ENCODE measurements around the gene ZBED4. TPM values are rescaled to one million over a fixed set of nuclear protein-coding genes. Genes with fewer than 3 reads are reported as not detected.

Gene ZBED4
- total RNA-seq, 1 donor from 2014 or later: 43.8 TPM

DNA sequence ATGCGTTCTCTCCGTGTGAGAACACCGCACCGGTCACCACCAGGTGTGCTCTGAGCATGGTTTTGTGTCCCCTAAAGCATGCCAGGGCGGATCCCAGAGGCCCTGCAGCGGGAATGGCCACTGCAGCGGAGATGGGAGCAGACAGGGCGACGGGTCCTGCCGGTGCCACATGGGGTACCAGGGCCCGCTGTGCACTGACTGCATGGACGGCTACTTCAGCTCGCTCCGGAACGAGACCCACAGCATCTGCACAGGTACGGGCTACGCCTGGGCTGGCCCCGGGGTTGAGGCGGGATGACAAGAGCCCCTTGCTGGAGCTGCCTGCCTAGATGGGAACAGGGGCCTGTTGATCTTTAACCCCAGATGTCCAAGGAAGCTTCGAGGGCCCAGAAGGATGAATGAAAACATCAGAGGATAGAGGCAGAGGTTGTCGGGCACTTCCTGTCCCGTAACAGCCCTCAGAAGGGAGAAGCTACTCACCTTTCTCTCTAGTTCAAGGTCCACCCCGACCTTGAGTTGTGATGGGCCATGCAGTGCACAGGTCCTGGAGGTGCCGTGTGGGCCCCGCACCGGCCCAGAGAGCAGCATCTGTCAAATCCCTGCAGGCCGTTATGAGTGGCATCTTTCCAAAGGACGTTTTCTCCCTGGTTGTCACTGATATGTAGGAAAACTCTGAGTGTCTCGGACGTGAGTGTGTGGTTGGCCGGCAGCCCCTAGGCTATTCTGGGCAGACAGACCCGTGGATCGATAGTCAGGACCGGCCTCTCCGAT, 68.0 kb downstream of the ZBED4 start:
- Mint-ChIP-seq H3K9me3 (no peaks in the 10 kb centered on the region), H3K36me3 (ENCODE audit: low read depth) (no peaks in the 10 kb centered on the region), H3K27me3 (ENCODE audit: low read depth) (no peaks in the 10 kb centered on the region), H3K4me3 (peak overlapping the region; percentile 76), H3K27ac (ENCODE audit: unreplicated experiment) (no peak overlapping the region), H3K4me1 (peaks cover 25% of the 10 kb centered on the region)
- TF ChIP-seq, protein P1, sequence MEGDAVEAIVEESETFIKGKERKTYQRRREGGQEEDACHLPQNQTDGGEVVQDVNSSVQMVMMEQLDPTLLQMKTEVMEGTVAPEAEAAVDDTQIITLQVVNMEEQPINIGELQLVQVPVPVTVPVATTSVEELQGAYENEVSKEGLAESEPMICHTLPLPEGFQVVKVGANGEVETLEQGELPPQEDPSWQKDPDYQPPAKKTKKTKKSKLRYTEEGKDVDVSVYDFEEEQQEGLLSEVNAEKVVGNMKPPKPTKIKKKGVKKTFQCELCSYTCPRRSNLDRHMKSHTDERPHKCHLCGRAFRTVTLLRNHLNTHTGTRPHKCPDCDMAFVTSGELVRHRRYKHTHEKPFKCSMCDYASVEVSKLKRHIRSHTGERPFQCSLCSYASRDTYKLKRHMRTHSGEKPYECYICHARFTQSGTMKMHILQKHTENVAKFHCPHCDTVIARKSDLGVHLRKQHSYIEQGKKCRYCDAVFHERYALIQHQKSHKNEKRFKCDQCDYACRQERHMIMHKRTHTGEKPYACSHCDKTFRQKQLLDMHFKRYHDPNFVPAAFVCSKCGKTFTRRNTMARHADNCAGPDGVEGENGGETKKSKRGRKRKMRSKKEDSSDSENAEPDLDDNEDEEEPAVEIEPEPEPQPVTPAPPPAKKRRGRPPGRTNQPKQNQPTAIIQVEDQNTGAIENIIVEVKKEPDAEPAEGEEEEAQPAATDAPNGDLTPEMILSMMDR (conservative IDR thresholded peaks at IDR 0.05): no peak
- DNase-seq (ENCODE audit: low read depth, low spot score): no peak

DNA sequence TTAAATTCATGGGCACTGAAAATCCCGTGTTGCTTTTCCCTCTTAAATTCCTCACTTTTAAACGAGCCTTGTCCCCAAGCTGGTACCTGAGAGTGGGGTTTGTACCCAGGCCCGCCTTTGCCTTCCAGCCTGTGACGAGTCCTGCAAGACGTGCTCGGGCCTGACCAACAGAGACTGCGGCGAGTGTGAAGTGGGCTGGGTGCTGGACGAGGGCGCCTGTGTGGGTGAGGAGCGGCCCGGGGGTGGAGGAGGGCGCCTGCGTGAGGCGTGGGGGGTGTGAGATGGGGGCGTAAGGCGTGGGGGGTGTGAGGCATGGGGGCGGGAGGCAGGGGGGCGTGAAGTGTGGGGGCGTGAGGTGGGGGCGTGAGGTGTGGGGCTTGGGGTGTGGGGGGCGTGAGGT, 68.8 kb downstream of the ZBED4 start:
- H3K4me3 Mint-ChIP-seq: peak overlapping the region; percentile 76
- peaks cover 32% of the 10 kb centered on the region for H3K4me1 Mint-ChIP-seq

DNA sequence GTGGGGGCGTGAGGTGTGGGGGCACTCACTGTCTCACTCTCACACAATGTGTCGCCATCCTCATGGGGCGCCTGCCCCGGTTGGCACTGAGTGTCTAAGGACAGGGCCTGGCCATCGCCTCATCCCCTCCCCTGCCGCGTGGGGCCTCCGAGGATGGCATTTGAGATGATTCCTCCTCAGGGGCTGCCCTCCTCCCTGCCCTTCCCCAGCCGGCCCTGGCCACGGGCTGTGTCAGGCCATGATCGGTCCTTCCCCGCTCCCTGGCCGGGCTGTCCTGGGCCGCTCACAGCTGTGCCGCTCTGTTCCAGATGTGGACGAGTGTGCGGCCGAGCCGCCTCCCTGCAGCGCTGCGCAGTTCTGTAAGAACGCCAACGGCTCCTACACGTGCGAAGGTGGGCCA, 69.3 kb downstream of the ZBED4 start:
- H3K4me1 Mint-ChIP-seq: peaks cover 32% of the 10 kb centered on the region

More for the DNA sequence above, 68.8 kb downstream of the ZBED4 start:
- TF ChIP-seq, protein P1 (conservative IDR thresholded peaks at IDR 0.05): no peak
- H3K27ac Mint-ChIP-seq (ENCODE audit: unreplicated experiment): no peak overlapping the region
- no peak for DNase-seq (ENCODE audit: low read depth, low spot score)
- no peaks in the 10 kb centered on the region for H3K27me3 Mint-ChIP-seq (ENCODE audit: low read depth)
- no peaks in the 10 kb centered on the region for H3K9me3 Mint-ChIP-seq
- no peaks in the 10 kb centered on the region for H3K36me3 Mint-ChIP-seq (ENCODE audit: low read depth)

DNA sequence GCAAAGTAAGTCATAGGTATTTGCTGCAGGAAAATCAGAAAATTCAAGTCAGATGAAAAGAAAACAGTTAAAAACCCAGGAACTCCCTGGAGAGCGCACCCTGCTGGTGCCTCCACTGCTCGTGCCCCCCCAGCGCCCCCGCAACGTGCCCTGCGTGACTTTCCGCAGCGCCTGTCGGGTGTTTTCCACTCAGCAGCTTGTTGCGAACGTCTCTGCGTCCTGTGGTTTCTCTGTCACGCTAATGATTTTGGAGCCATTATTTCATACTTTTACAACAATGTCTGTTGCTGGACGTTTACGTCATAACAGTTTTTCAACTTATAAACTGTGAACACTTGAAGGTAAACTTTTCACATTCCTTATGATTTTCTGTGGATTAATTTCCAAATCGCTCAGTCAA, 69.8 kb downstream of the ZBED4 start:
- Mint-ChIP-seq H3K9me3 (no peaks in the 10 kb centered on the region), H3K4me1 (peaks cover 32% of the 10 kb centered on the region), H3K4me3 (peak overlapping the region; percentile 54), H3K27ac (ENCODE audit: unreplicated experiment) (peak overlapping the region; percentile 43), H3K36me3 (ENCODE audit: low read depth) (no peaks in the 10 kb centered on the region), H3K27me3 (ENCODE audit: low read depth) (no peaks in the 10 kb centered on the region)
- TF ChIP-seq, protein P1 (conservative IDR thresholded peaks at IDR 0.05): no peak
- no peak for DNase-seq (ENCODE audit: low read depth, low spot score)

More for the DNA sequence above, 69.3 kb downstream of the ZBED4 start:
- Mint-ChIP-seq H3K36me3 (ENCODE audit: low read depth) (no peaks in the 10 kb centered on the region), H3K4me3 (no peak overlapping the region), H3K27me3 (ENCODE audit: low read depth) (no peaks in the 10 kb centered on the region), H3K27ac (ENCODE audit: unreplicated experiment) (no peak overlapping the region), H3K9me3 (no peaks in the 10 kb centered on the region)
- TF ChIP-seq, protein P1 (conservative IDR thresholded peaks at IDR 0.05): no peak
- DNase-seq (ENCODE audit: low read depth, low spot score): no peak

DNA sequence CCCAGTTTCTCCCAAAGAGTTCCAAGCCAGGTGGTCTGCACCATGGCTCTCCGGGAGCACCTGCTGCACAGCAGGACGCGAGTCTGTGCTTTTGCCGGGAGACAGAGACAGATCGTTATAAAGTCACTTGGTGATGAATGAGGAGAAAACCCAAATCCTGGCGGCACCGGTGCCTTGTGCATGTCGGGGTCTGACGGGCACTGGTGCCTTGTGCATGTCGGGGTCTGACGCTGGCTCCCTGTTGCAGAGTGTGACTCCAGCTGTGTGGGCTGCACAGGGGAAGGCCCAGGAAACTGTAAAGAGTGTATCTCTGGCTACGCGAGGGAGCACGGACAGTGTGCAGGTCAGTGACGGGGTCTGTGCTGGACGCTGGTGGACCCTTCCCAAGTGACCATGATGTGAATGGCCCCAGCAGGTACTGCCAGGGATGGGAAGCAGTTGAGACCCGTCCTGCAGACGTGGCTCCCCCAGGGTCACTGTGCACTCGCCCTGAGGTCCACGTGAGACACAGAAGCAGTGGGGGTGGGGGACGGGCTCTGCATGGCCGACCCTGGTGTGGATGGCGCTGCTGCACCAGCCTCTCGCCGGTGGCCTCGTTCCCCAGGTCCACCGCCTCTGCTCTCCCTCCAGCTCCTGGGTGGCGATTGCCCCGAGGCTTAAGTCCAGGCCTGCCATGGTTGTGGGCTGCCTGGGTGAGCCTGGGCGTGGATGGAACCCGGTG, 70.6 kb downstream of the ZBED4 start:
- Mint-ChIP-seq H3K27me3 (ENCODE audit: low read depth) (no peaks in the 10 kb centered on the region), H3K27ac (ENCODE audit: unreplicated experiment) (no peak overlapping the region)

More for the DNA sequence above, 70.6 kb downstream of the ZBED4 start:
- TF ChIP-seq, protein P1 (conservative IDR thresholded peaks at IDR 0.05): no peak
- peaks cover 32% of the 10 kb centered on the region for H3K4me1 Mint-ChIP-seq
- H3K4me3 Mint-ChIP-seq: peak overlapping the region; percentile 54
- H3K36me3 Mint-ChIP-seq (ENCODE audit: low read depth): no peaks in the 10 kb centered on the region
- DNase-seq (ENCODE audit: low read depth, low spot score): no peak
- H3K9me3 Mint-ChIP-seq: no peaks in the 10 kb centered on the region

All from neural crest cell (in vitro differentiated cells).